RKO (cell line): ENCODE results near the gene MRM3.
"Not testable (repeated sequence)": the region's sequence is repeated elsewhere in the genome, so short reads cannot be mapped to it uniquely, and the experiment has no call there.

Experiments used
- DNase-seq: peaks from one replicate; pipeline ENCODE4 v3.0.0-alpha.2; 2016; ENCODE audit warnings: low spot score

MRM3 gene

GRCh38 chr17:796609-797008 is 14.5 kb downstream of the MRM3 start:
- no peak for DNase-seq

- DNase-seq, result no peak
Measured at GRCh38 chr17:797236-797840, 15.2 kb downstream of the MRM3 start.

- DNase-seq, result no peak
Measured at GRCh38 chr17:798246-798645, 16.1 kb downstream of the MRM3 start.

GRCh38 chr17:799261-799660 is 17.1 kb downstream of the MRM3 start:
- DNase-seq, result no peak

GRCh38 chr17:800446-801242 is 18.5 kb downstream of the MRM3 start:
- no peak for DNase-seq

GRCh38 chr17:801660-802059 is 19.5 kb downstream of the MRM3 start:
- DNase-seq, result no peak

- no peak for DNase-seq
Measured at GRCh38 chr17:802481-802880, 20.3 kb downstream of the MRM3 start.

- DNase-seq, result no peak
Measured at GRCh38 chr17:802901-803881, 21.0 kb downstream of the MRM3 start.

GRCh38 chr17:804541-805435 is 22.6 kb downstream of the MRM3 start:
- no peak for DNase-seq

GRCh38 chr17:805886-806285 is 23.7 kb downstream of the MRM3 start:
- DNase-seq, result not testable (repeated sequence)

GRCh38 chr17:806346-806745 is 24.2 kb downstream of the MRM3 start:
- DNase-seq, result no peak

GRCh38 chr17:806781-807522 is 24.8 kb downstream of the MRM3 start:
- DNase-seq, result no peak

GRCh38 chr17:807523-808294 is 25.6 kb downstream of the MRM3 start:
- no peak for DNase-seq

GRCh38 chr17:811051-811784 is 29.1 kb downstream of the MRM3 start:
- DNase-seq, result no peak

GRCh38 chr17:812638-813204 is 30.6 kb downstream of the MRM3 start:
- DNase-seq, result no peak

GRCh38 chr17:814371-814770 is 32.2 kb downstream of the MRM3 start:
- DNase-seq, result no peak

GRCh38 chr17:819251-819650 is 37.1 kb downstream of the MRM3 start:
- DNase-seq, result no peak

GRCh38 chr17:823501-823902 is 41.3 kb downstream of the MRM3 start:
- no peak for DNase-seq

GRCh38 chr17:824378-824777 is 42.2 kb downstream of the MRM3 start:
- DNase-seq, result no peak
